ENCODE results near the gene PITPNC1.

The PITPNC1 gene

DNA sequence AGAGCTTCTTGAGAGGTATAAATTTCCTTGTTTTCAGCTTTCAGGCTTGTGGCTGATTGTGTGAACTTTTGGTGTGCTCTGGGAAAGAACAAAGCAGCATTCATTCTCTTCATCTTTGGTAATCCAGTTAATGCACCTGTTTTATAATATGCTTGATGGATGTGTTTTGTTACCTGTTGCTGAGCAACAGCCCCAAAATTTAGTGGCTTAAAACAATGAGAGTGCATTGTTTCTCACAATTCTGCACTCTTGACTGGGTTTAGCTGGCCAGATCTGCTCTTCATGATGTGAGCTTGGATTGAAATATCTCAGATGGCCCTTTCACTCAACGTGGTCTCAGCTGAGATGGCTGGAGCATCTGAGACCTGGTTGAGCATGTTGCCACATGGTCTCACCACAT lies 281.9 kb downstream of the PITPNC1 start:
- DNase-seq, result no peak

DNA sequence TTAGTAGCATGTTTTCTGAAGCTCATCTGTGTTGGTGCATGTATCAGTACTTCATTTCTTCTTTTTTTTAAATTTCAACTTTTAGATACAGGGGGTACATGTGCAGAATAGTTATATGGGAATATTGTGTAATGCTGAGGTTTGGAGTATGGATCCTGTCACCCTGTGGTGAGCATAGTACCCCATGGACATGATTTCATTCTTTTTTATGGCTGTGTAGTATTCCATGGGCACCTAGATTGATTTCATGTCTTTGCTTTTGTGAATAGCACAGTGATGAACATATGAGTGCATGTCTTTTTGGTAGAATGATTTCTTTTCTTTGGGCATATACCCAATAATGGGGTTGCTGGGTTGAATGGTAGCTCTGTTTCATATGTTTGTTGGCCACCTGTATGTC lies 285.6 kb downstream of the PITPNC1 start:
- no peak for DNase-seq

DNA sequence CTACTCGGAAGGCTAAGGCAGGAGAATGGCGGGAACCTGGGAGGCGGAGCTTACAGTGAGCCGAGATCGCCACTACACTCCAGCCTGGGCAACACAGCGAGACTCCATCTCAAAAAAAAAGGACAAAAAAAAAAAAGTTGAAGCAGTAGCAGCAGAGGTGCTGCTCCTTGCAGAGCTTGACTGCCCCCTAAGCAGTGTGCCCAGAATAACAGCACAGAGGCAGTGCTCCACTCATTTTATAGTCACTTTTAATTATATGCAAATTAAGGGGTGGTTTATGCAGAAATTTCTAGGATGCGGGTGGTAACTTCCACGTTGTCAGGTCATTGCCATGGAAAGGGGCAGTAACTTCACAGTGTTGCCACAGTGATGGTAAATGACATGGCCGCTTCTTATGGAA lies 286.4 kb downstream of the PITPNC1 start:
- no peak for DNase-seq

DNA sequence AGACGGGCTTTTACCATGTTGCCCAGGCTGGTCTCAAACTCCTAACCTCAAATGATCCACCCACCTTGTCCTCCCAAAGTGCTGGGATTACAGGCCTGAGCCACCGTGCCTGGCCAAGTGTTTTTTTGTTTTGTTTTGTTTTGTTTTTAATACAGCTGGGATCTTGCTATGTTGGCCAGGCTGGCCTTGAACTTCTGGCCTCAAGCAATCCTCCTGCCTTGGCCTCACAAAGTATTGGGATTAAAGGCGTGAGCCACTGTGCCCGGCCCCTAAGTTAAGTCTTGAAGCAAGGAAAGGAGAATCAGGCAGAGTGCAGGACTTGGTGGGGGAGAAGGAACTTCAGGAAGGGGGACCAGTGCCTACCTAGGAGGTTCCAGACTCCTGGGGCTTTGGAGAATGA lies 288.9 kb downstream of the PITPNC1 start:
- DNase-seq, result no peak

DNA sequence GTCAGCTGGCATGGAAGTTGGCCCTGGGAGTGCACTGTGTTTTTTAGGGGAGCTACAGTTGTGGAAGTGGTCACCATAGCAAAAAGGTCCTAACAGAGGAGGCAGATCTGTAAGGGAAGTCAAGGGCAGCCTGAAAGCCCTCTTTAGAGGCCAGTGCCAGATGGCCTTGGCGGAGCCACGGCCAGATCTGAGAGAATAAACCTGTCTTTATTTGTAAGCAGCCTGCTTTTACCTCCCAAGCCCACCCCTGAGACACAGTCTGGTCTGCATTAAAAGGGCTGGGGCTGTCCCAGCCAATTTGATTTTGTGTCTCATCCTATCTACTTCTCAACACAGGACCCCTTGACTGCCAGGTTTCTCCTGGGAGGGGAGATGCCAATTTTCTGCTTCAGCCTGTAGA lies 289.6 kb downstream of the PITPNC1 start:
- no peak for DNase-seq

- DNase-seq, result no peak
Measured at GRCh38 chr17:67671493-67671892, 294.4 kb downstream of the PITPNC1 start.

DNA sequence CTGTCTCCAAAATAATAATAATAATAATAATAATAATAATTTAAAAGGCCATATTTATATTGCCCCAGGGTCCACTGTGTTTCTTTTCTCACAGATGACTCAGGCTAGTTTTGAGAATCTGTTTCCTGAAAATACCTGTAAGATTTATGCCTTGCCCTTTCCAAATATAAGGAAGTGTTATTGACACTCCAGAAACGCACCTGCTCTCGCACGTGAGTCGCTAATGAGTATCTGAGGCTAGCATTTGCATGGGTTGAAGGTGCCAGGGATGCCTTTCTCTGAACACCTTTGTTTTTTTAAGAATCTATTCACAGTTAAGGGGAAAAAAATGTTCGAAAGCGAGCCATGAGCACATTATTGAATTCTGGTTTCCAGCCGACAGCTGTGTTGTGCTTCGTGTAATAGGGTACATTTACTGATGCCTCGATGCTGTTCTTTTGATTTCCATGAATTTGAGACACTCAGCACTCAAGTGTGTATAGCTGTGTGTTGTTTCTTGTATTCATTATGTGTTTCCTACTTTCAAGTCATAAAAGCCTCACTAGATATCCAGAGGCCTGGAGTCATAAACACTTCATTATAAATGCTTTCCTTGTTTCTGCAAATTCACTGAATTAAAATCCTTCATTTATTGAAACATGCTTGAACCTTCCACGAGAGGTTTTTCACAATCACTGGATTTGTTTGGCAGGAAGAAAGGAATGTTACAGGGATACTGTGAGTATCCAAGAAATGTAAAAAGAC lies 295.7 kb downstream of the PITPNC1 start:
- DNase-seq, result no peak

GRCh38 chr17:67675481-67675880 lies 298.4 kb downstream of the PITPNC1 start:
- DNase-seq, result no peak

GRCh38 chr17:67676305-67676704 lies 299.2 kb downstream of the PITPNC1 start:
- no peak for DNase-seq

DNA sequence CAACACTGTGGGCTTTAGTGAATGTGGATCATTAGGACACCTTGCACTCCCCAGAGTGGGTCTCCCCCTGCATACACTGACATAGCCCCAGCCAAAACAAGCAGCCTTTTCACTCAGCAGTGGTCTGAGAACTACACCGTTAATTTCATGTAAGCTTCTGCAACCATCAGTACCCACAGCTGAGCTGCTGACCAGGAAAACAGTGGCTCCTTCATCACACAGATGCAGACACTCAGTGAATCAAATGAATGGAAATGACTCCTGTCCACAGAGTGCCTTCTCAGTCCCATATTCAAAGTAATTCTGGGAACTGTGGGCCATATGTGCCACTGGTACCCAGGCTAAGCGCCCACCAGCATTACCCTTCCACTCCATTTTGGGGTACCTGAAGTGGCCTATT lies 301.3 kb downstream of the PITPNC1 start:
- DNase-seq, result no peak

- no peak for DNase-seq
Measured at GRCh38 chr17:67679225-67679624, 302.1 kb downstream of the PITPNC1 start.

GRCh38 chr17:67679721-67680120 lies 302.6 kb downstream of the PITPNC1 start:
- DNase-seq, result no peak

- no peak for DNase-seq
Measured at GRCh38 chr17:67680445-67681224, 303.6 kb downstream of the PITPNC1 start.

DNA sequence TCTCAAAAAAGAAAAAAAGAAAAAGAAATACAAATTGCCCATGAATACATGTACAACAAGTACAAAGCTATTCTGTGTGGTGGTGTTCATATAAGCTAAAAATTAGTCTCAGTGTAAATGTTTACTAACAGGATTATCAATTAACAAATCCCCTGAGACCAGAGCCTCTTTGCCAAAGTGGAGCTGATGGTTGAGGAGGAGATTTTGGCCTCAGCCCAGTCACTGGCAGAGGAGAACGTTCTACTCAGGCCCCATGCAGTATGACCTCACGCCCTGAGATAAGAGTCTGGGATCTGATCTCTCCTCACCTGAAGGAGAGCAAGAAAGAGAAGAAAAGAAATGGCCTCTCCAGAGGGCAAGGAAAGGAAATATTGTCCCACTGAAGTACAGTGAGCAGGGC lies 305.1 kb downstream of the PITPNC1 start:
- DNase-seq, result no peak

- DNase-seq, result no peak
Measured at GRCh38 chr17:67685351-67685750, 308.3 kb downstream of the PITPNC1 start.

- no peak for DNase-seq
Measured at GRCh38 chr17:67686241-67686640, 309.2 kb downstream of the PITPNC1 start.

DNA sequence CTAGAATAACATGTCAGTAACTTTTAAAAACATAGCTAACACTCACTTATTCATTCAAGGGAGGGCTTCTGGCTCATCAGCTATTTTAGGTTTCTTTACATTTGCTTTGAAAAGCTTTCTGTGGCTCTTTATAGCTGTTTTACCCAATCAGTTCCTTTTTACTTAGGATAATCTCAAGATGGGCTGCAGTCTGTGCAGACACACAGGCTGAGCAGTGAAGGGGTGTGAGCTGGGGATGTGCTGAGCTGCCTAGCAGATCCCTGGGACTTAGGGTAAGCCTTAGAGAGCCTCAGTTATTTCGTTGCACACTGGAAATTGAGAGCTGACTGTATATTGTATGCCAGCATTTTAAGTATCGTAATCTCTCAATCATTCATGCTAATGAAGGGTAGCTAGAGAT lies 310.4 kb downstream of the PITPNC1 start:
- DNase-seq, result no peak

- peak; percentile 65 for DNase-seq
Measured at GRCh38 chr17:67689534-67690177, 312.6 kb downstream of the PITPNC1 start.

DNA sequence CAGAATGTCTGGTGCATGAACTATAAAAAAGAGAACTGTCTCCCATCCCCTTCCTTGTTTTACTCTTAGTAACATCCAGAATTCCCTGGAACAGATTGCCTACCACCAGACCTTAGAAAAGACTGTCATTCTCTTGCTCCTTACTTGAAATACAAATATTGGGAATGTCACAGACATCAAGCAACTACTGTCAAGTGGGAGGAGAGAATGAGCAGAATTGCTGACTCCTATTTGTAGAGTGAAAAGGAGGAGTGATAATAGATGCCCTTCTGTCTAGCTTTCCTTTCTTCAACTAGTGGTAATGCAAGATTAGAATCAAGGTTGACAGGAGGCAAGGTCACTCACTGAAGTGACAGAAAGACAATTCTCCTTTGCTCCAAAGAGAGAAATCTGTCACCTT lies 316.7 kb downstream of the PITPNC1 start:
- DNase-seq, result no peak

- DNase-seq, result no peak
Measured at GRCh38 chr17:67696347-67696746, 319.3 kb downstream of the PITPNC1 start.

DNA sequence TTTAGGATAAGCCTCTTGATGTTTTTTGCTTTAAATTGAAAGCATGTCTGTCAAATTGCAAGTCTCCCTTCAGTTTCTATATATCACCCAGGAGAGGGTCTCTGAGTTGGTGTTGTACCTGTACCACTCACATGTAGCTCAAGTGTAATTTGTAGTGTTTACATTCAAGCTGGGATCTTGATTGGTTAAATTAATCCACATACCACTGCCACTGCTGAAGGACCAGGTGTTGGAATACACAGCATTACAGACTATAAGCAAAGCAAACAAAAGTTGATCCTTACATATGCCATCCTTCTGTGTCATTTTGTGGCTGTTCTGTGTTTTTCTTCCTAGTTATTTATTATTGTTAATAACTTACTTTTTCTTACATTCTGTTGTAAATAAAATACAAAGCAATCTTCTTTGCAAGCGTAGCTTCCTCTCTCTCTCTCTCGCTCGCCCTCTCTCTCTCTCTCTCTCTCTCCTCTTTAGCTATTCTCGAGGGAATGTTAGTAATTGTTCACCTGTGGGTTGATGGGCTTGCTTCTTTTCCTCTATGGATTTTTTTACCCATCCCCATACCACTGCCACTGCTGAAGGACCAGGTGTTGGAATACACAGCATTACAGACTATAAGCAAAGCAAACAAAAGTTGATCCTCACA lies 319.9 kb downstream of the PITPNC1 start:
- no peak for DNase-seq

DNA sequence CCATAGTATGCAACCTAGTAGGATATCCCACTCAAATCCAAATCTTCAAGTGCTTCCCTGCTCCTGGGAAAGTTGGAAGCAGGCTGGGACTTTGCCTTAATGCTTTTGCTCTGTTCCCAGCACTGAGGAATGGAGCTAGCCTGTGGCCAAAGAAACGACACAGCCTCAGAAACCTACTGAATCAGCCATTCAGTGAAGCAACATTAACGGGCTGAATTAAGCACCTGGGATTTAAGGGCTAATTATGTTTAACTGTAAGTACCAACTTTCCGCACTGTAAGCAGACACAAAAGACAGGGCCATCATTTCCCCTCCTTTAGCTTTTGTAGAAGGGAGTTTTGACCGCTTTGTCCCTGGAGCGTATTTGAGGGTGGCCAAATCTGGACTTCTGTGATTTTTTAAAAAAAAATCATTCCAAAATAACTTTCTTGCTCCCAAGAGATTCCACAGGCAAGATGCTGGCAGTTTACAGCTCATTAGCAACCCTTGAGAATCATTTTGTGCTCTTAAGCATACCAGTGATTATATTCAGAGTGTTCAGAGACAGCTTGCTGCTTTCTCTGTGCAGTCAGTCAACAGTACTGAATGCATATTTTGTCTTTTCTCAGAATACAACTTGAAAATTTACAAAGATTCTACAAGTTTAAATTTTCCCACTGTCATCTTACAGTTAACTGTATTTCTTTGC lies 323.1 kb downstream of the PITPNC1 start:
- DNase-seq, result no peak

DNA sequence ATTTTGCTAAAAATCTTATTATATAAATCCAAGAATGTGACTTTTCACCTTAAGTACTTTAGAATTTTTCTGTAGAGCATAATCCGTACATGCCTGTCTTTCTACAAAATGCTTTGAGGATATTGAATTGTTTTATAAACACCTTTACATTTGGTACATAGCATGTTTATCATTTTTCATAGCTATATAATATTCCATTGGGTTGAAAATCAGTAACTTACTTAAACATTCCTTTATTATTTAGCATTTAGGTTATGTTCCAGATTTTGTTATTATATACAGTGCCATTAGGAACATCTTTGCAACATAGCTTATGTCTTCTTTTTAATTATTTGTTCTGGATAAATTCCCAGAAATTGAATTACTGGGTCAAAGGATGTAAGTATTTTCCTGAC lies 323.6 kb downstream of the PITPNC1 start:
- no peak for DNase-seq
